Mesendoderm (in vitro differentiated cells): ENCODE data around the gene SLC16A10.

Experiments
- DNase-seq: peaks from one replicate; pipeline ENCODE4 v3.0.0; 2013
- H2AK5ac ChIP-seq: 2 replicates; pipeline ENCODE4 v1.6.1; 2013; ENCODE audit warnings: low read length, inconsistent platforms
- H2BK120ac ChIP-seq: 2 replicates; pipeline ENCODE4 v1.6.1; 2013; ENCODE audit warnings: low read depth, mild to moderate bottlenecking, low read length, moderate library complexity, mixed read lengths
- H2BK15ac ChIP-seq: replicated peaks from 2 replicates; pipeline ENCODE4 v1.6.1; 2013; ENCODE audit warnings: low read depth, mild to moderate bottlenecking, moderate library complexity
- H2BK5ac ChIP-seq: 2 replicates; pipeline ENCODE4 v1.6.1; 2013; ENCODE audit warnings: low read length, inconsistent platforms
- H3K18ac ChIP-seq: 2 replicates; pipeline ENCODE4 v1.6.1; 2013; ENCODE audit warnings: mild to moderate bottlenecking, low read length, mixed read lengths
- H3K23ac ChIP-seq: one replicate; pipeline ENCODE4 v1.6.1; 2013; ENCODE audit warnings: low read length
- H3K27ac ChIP-seq: 2 replicates; pipeline ENCODE4 v1.5.1; 2013; ENCODE audit warnings: low read depth, mild to moderate bottlenecking, inconsistent platforms, low read length, moderate library complexity
- H3K27me3 ChIP-seq: 2 replicates; pipeline ENCODE4 v1.6.1; 2013; ENCODE audit warnings: low read length, control low read depth, mild to moderate bottlenecking, inconsistent platforms; ENCODE audit not compliant: insufficient read depth, poor library complexity
- H3K36me3 ChIP-seq: 2 replicates; pipeline ENCODE4 v1.6.1; 2013; ENCODE audit warnings: low read length, inconsistent platforms; ENCODE audit not compliant: control insufficient read depth, insufficient read depth
- H3K4ac ChIP-seq: one replicate; pipeline ENCODE4 v1.6.1; 2013; ENCODE audit warnings: low read depth, mild to moderate bottlenecking, low read length, moderate library complexity
- H3K4me1 ChIP-seq: 2 replicates; pipeline ENCODE4 v1.6.1; 2013; ENCODE audit warnings: low read depth, low read length, inconsistent platforms; ENCODE audit not compliant: control insufficient read depth
- H3K4me2 ChIP-seq: 2 replicates; pipeline ENCODE4 v1.6.1; 2013; ENCODE audit warnings: low read length
- H3K4me3 ChIP-seq: 2 replicates; pipeline ENCODE4 v1.5.1; 2013; ENCODE audit warnings: mild to moderate bottlenecking, low read length
- H3K56ac ChIP-seq: one replicate; pipeline ENCODE4 v1.6.1; 2013; ENCODE audit warnings: low read length
- H3K79me1 ChIP-seq: 2 replicates; pipeline ENCODE4 v1.6.1; 2013; ENCODE audit warnings: low read length, inconsistent platforms
- H3K79me2 ChIP-seq: 2 replicates; pipeline ENCODE4 v1.6.1; 2013; ENCODE audit warnings: mild to moderate bottlenecking, low read length; ENCODE audit not compliant: control insufficient read depth, insufficient read depth
- H3K9ac ChIP-seq: 2 replicates; pipeline ENCODE4 v1.6.1; 2013; ENCODE audit warnings: low read length, inconsistent platforms
- H4K5ac ChIP-seq: one replicate; pipeline ENCODE4 v1.6.1; 2013; ENCODE audit warnings: low read length
- H4K8ac ChIP-seq: one replicate; pipeline ENCODE4 v1.6.1; 2013; ENCODE audit warnings: low read depth, mild to moderate bottlenecking, control low read depth, low read length, moderate library complexity
- WGBS: extraction: QIAGEN DNeasy Blood & Tissue Kit; methylation state at CpG from one replicate; pipeline ENCODE4 v1.1.7; 2013; ENCODE audit warnings: low lambda C conversion rate, missing lambda C conversion rate; ENCODE audit not compliant: insufficient coverage; ENCODE audit errors: extremely low coverage; 5-methylcytosine and 5-hydroxymethylcytosine counted together

The SLC16A10 gene

DNA sequence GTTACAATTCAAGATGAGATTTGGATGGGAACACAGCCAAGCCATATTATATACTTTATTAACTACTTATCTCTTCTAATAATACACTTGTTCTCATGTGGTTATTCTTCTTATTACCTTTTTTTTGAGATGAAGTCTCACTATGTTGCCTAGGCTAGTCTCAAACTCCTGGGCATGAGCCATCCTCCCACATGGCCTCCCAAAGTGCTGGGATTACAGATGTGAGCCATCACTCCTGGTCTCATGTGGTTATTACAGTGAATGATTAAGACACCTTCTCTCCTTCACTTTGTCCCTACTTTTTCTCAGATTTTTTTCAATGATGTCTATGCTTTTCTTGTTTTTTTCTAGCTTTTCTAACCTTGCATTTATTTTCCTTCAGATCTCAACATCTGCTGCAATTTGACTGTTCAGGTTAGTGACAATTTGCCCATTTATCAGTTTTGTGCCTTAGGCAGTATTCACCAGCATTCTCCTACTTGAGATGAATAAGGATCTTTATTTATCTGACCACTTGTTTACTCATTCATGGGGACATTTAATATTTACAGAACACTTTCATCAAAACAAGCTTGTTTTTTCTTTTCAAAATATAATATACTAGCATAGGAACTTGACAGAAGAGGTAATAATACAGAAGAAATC is 105.7 kb downstream of the SLC16A10 start:
- no peak overlapping the region for H3K56ac ChIP-seq
- no peak overlapping the region for H4K8ac ChIP-seq
- H3K27ac ChIP-seq = no peak overlapping the region
- H2BK120ac ChIP-seq = no peak overlapping the region
- H2BK15ac ChIP-seq = no peak overlapping the region
- H3K79me1 ChIP-seq = no peaks in the 10 kb centered on the region
- no peak for DNase-seq
- no peak overlapping the region for H3K23ac ChIP-seq
- no peak overlapping the region for H3K4me2 ChIP-seq
- H3K4me1 ChIP-seq = no peaks in the 10 kb centered on the region
- no peak overlapping the region for H4K5ac ChIP-seq
- no peak overlapping the region for H3K9ac ChIP-seq
- no peak overlapping the region for H3K4ac ChIP-seq
- H2BK5ac ChIP-seq = no peak overlapping the region
- H3K79me2 ChIP-seq = no peaks in the 10 kb centered on the region
- no peaks in the 10 kb centered on the region for H3K27me3 ChIP-seq
- no peak overlapping the region for H3K18ac ChIP-seq
- H2AK5ac ChIP-seq = no peak overlapping the region
- H3K4me3 ChIP-seq = no peak overlapping the region
- H3K36me3 ChIP-seq = no peaks in the 10 kb centered on the region

- Histone ChIP-seq H3K9ac (no peak overlapping the region), H2BK15ac (no peak overlapping the region), H3K79me2 (no peaks in the 10 kb centered on the region), H3K18ac (no peak overlapping the region), H3K4me2 (no peak overlapping the region), H3K27ac (no peak overlapping the region), H3K4me3 (no peak overlapping the region), H3K27me3 (no peaks in the 10 kb centered on the region), H4K8ac (no peak overlapping the region), H3K4me1 (no peaks in the 10 kb centered on the region), H3K4ac (no peak overlapping the region), H3K36me3 (no peaks in the 10 kb centered on the region), H3K56ac (no peak overlapping the region), H2BK5ac (no peak overlapping the region), H2AK5ac (no peak overlapping the region), H3K79me1 (no peaks in the 10 kb centered on the region), H4K5ac (no peak overlapping the region), H3K23ac (no peak overlapping the region), H2BK120ac (no peak overlapping the region)
- DNase-seq = no peak
These were observed 108.4 kb downstream of the SLC16A10 start for GRCh38 chr6:111195656-111196055.

DNA sequence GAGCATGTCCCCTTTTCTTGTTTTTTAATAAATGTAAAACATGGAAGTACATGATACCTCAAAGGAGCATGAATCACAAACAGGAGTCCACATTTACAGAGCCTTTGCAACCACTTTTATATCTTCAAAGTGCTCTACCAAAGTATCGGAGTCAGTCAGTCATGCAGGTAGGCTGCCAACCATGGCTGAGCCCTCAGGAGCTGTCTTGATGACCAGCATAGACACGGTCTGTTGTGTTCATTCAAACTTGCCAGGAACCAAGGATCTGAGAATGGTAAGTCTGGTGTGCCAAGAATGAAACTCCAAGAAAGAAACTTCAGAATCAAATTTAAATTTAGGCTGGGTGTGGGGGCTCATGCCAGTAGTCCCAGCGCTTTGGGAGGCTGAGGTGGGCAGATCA is 111.5 kb downstream of the SLC16A10 start:
- Histone ChIP-seq H3K56ac (no peak overlapping the region), H4K5ac (no peak overlapping the region), H3K23ac (no peak overlapping the region), H3K79me1 (no peaks in the 10 kb centered on the region), H3K4me3 (no peak overlapping the region), H3K4me1 (no peaks in the 10 kb centered on the region), H3K4ac (no peak overlapping the region), H3K36me3 (no peaks in the 10 kb centered on the region), H4K8ac (no peak overlapping the region), H3K9ac (no peak overlapping the region), H2AK5ac (no peak overlapping the region), H3K27me3 (no peaks in the 10 kb centered on the region), H2BK5ac (no peak overlapping the region), H3K4me2 (no peak overlapping the region), H2BK15ac (no peak overlapping the region), H3K79me2 (no peaks in the 10 kb centered on the region), H2BK120ac (no peak overlapping the region), H3K18ac (no peak overlapping the region), H3K27ac (no peak overlapping the region)
- no peak for DNase-seq
- WGBS = no CpG with 5 or more reads among the region's 3 CpGs

GRCh38 chr6:111199935-111200334 is 112.6 kb downstream of the SLC16A10 start:
- Histone ChIP-seq H2BK5ac (no peak overlapping the region), H3K9ac (no peak overlapping the region), H3K36me3 (no peaks in the 10 kb centered on the region), H3K79me1 (no peaks in the 10 kb centered on the region), H3K79me2 (no peaks in the 10 kb centered on the region), H3K23ac (no peak overlapping the region), H4K8ac (no peak overlapping the region), H2BK120ac (no peak overlapping the region), H3K4ac (no peak overlapping the region), H4K5ac (no peak overlapping the region), H3K27me3 (no peaks in the 10 kb centered on the region), H2BK15ac (no peak overlapping the region), H3K4me3 (no peak overlapping the region), H3K4me2 (no peak overlapping the region), H3K4me1 (no peaks in the 10 kb centered on the region), H2AK5ac (no peak overlapping the region), H3K56ac (no peak overlapping the region), H3K27ac (no peak overlapping the region), H3K18ac (no peak overlapping the region)
- no CpG with 5 or more reads among the region's 1 CpG for WGBS
- no peak for DNase-seq

- Histone ChIP-seq H3K27ac (no peak overlapping the region), H3K9ac (no peak overlapping the region), H3K23ac (no peak overlapping the region), H3K79me1 (no peaks in the 10 kb centered on the region), H2BK5ac (no peak overlapping the region), H4K8ac (no peak overlapping the region), H3K36me3 (no peaks in the 10 kb centered on the region), H3K18ac (no peak overlapping the region), H4K5ac (no peak overlapping the region), H2AK5ac (no peak overlapping the region), H3K4ac (no peak overlapping the region), H3K4me3 (no peak overlapping the region), H2BK15ac (no peak overlapping the region), H3K4me1 (no peaks in the 10 kb centered on the region), H3K27me3 (no peaks in the 10 kb centered on the region), H3K4me2 (no peak overlapping the region), H3K79me2 (no peaks in the 10 kb centered on the region), H2BK120ac (no peak overlapping the region), H3K56ac (no peak overlapping the region)
- DNase-seq = no peak
- no CpG with 5 or more reads among the region's 8 CpGs for WGBS
These were observed 113.3 kb downstream of the SLC16A10 start for GRCh38 chr6:111200350-111201243.

- Histone ChIP-seq H3K36me3 (no peaks in the 10 kb centered on the region), H4K5ac (no peak overlapping the region), H4K8ac (no peak overlapping the region), H3K23ac (no peak overlapping the region), H3K27me3 (no peaks in the 10 kb centered on the region), H3K27ac (no peak overlapping the region), H3K4me2 (no peak overlapping the region), H3K9ac (no peak overlapping the region), H2BK15ac (no peak overlapping the region), H3K79me2 (no peaks in the 10 kb centered on the region), H3K4me1 (no peaks in the 10 kb centered on the region), H3K4me3 (no peak overlapping the region), H3K4ac (no peak overlapping the region), H3K18ac (no peak overlapping the region), H2AK5ac (no peak overlapping the region), H3K79me1 (no peaks in the 10 kb centered on the region), H2BK120ac (no peak overlapping the region), H3K56ac (no peak overlapping the region), H2BK5ac (no peak overlapping the region)
- no CpG with 5 or more reads among the region's 1 CpG for WGBS
- DNase-seq = no peak
These were observed 113.9 kb downstream of the SLC16A10 start for GRCh38 chr6:111201244-111201554.
